ENCODE results near the gene WDCP.

DNA sequence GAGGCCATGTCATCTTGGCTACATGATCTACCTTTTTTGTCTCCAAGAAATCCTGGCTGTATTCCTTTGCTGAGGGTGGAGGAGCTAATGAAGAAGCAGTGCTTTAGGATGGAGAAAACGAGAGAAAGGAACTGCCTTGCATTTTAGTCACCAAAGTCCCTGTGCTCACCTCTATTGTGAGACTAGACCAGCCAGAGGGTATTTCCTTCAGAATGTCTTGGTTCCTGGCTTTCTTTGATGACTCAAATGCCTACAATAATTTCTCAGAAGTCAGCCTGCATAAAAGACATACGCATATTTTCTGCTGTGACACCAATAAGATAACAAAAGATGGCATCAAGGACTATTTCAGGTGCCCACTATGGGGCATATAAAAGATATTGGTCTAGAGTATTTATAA lies 18.1 kb upstream of the WDCP start:
- TF ChIP-seq, protein P1, sequence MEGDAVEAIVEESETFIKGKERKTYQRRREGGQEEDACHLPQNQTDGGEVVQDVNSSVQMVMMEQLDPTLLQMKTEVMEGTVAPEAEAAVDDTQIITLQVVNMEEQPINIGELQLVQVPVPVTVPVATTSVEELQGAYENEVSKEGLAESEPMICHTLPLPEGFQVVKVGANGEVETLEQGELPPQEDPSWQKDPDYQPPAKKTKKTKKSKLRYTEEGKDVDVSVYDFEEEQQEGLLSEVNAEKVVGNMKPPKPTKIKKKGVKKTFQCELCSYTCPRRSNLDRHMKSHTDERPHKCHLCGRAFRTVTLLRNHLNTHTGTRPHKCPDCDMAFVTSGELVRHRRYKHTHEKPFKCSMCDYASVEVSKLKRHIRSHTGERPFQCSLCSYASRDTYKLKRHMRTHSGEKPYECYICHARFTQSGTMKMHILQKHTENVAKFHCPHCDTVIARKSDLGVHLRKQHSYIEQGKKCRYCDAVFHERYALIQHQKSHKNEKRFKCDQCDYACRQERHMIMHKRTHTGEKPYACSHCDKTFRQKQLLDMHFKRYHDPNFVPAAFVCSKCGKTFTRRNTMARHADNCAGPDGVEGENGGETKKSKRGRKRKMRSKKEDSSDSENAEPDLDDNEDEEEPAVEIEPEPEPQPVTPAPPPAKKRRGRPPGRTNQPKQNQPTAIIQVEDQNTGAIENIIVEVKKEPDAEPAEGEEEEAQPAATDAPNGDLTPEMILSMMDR (IDR thresholded peaks at IDR 0.05) = no peak
- no peak for TF ChIP-seq POLR2A (IDR thresholded peaks at IDR 0.05)

Data from uterus (tissue), 2 donors.